ENCODE results near the gene SRRT.
"Not testable (repeated sequence)": the region's sequence is repeated elsewhere in the genome, so short reads cannot be mapped to it uniquely, and the experiment has no call there.

Gene SRRT

DNA sequence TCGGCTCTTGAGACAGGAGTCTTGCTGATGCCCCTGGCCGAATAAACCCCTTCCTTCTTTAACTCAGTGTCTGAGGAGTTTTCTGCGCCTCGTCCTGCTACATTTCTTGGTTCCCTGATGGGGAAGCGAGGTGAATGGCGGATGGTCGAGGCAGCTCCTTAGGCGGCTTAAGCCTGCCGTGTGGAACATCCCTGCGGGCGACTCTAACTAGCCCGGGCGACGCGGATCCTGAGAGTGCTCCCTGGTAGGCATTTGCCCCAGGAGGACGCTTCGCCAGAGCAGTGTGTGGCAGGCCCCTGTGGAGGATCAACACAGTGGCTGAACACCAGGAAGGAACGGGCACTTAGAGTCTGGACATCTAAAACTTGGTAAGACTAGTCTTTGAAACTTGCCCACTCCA, 35.5 kb upstream of the SRRT start:
- Histone ChIP-seq H3K9me3 (ENCODE audit: low read length) (no peaks in the 10 kb centered on the region), H3K27me3 (ENCODE audit: insufficient read depth, low read length) (no peaks in the 10 kb centered on the region), H3K4me1 (ENCODE audit: insufficient read depth, low read length) (peaks cover 18% of the 10 kb centered on the region), H3K36me3 (ENCODE audit: insufficient read depth, low read length) (no peaks in the 10 kb centered on the region), H2AFZ (ENCODE audit: low read depth, low read length) (no peak overlapping the region), H3K4me3 (ENCODE audit: low read length) (no peak overlapping the region)

DNA sequence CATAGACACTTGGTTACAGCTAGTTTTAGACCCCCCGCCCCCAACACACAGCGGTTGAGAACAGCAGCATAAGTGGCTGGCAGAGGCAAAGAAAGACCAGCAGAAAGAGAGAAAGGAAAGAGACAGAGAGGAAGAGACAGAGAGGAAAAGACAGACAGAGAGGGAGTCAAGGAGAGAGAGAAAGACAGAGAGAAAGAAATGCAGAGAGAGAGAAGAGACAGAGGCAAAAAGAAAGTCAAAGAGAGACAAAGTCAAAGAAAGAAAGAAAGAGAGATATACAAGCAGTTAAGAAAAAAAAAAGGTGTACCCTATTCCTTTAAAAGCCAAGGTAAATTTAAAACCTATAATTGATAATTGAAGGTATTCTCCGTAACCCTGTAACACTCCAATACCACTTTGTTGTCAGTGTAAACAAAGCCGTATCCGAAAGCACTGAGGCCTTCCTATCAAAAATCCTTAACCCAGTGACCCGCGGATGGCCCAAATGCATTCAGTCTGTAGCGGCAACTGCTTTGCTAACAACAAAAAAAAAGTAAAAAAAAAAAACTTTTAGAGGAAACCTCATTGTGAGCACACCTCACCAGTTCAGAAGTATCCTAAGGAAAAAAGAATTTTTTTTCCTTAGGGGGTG, 34.3 kb upstream of the SRRT start:
- peaks cover 18% of the 10 kb centered on the region for H3K4me1 ChIP-seq (ENCODE audit: insufficient read depth, low read length)
- H3K36me3 ChIP-seq (ENCODE audit: insufficient read depth, low read length), result no peaks in the 10 kb centered on the region
- H3K27me3 ChIP-seq (ENCODE audit: insufficient read depth, low read length), result no peaks in the 10 kb centered on the region
- H3K9me3 ChIP-seq (ENCODE audit: low read length), result no peaks in the 10 kb centered on the region
- no peak overlapping the region for H2AFZ ChIP-seq (ENCODE audit: low read depth, low read length)
- peak overlapping the region; percentile 27 for H3K4me3 ChIP-seq (ENCODE audit: low read length)

DNA sequence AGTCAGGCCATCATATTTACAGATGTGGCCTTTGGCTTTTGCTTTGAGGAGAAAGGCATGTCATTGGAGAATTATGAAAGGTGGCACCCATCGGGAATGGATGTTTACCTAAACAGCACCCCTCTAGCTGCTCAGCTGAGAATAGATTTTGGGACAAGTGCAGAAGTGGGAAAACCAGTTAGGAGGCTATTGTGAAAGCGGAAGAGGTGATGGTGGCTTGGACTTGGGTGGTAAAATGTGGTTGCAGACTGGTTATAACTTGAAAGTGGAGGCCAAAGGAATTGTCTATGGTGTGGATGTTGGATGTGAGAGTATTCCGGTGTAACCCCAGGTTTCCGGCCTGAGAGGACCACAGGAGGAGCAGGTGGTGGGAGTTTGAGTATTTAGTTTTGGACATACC, 27.5 kb upstream of the SRRT start:
- Histone ChIP-seq H2AFZ (ENCODE audit: low read depth, low read length) (no peak overlapping the region), H3K4me1 (ENCODE audit: insufficient read depth, low read length) (no peaks in the 10 kb centered on the region), H3K36me3 (ENCODE audit: insufficient read depth, low read length) (no peaks in the 10 kb centered on the region), H3K9me3 (ENCODE audit: low read length) (no peaks in the 10 kb centered on the region), H3K4me3 (ENCODE audit: low read length) (no peak overlapping the region), H3K27me3 (ENCODE audit: insufficient read depth, low read length) (no peaks in the 10 kb centered on the region)

DNA sequence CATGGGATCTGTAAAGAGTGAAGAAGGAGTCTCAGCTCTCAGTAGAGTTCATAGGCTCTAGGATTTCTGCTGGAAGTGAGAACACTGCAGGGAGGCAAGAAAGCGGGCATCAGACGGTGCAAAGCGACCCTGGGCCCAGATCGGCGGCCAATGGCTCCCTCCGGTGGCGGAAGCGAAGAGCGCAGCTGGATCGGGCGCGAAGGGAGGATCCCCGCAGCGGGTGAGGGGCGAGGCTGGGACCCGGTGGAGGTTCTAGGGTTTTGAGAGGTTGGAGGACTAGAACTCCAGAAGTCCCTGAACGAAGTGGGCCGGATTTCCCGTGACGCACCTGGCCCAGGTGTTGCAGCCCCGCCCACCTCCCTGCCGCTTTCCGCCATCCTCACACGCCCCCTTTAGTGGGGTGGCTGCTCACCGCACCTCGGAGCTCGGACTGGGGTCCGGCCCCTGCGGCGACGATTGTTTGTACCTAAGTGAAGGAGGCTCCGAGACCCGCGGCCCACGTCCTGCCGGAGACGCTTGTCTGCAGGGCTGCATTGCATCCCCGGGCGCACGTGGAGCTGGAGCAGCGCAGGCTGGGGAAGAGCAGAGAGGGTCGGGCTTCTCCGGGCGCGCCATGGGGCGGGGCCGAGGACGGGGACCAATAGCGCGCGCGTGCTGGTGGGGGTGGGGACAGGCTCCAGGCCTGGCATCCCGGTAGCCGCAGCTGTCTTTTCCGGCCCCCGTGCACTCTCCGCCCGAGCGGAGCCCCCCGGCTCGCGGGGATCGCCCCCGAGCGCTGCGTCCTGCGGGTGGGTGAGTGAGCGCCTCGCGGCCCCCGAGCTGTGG, 22.6 kb upstream of the SRRT start, which contains the start of gene SLC12A9:
TSS of gene SLC12A9 (plus strand) at position 666 of the 825 bp plus-strand sequence. CDS start 1,485 bp downstream, outside the sequence.
- no peaks in the 10 kb centered on the region for H3K36me3 ChIP-seq (ENCODE audit: insufficient read depth, low read length)
- H3K27me3 ChIP-seq (ENCODE audit: insufficient read depth, low read length), result no peaks in the 10 kb centered on the region
- H2AFZ ChIP-seq (ENCODE audit: low read depth, low read length), result peak within 1 kb of the TSS; percentile 97
- no peaks in the 10 kb centered on the region for H3K9me3 ChIP-seq (ENCODE audit: low read length)
- peaks cover 6% of the 10 kb centered on the region for H3K4me1 ChIP-seq (ENCODE audit: insufficient read depth, low read length)
- peak within 1 kb of the TSS; percentile 91 for H3K4me3 ChIP-seq (ENCODE audit: low read length)

DNA sequence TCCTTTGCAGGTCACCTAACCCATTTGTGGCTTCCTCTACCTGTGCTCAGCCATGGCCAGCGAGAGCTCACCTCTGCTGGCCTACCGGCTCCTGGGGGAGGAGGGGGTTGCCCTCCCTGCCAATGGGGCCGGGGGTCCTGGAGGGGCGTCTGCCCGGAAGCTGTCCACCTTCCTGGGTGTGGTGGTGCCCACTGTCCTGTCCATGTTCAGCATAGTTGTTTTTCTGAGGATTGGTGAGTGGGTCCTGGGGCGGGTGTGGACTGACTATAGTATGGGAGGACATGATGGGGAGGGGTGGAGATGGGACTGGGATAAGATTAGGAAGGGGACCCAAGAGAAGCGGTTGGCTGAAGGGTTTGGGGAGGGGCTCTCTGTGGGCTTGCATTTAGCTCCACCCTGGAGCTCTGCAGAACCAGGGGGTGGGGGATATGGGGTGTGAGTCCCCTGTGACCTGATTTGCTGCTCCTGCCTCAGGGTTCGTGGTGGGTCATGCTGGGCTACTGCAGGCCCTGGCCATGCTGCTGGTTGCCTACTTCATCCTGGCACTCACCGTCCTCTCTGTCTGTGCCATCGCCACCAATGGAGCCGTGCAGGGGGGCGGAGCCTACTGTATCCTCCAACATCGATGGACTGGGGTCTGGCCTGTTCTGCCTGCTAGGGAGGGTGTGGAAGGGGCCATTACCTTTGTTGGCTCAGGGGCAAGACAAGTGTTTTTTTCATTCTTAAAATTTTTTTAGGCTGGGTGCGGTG, 20.6 kb upstream of the SRRT start:
- Histone ChIP-seq H3K27me3 (ENCODE audit: insufficient read depth, low read length) (no peaks in the 10 kb centered on the region), H2AFZ (ENCODE audit: low read depth, low read length) (no peak overlapping the region), H3K4me3 (ENCODE audit: low read length) (no peak overlapping the region), H3K36me3 (ENCODE audit: insufficient read depth, low read length) (no peaks in the 10 kb centered on the region), H3K4me1 (ENCODE audit: insufficient read depth, low read length) (peaks cover 6% of the 10 kb centered on the region), H3K9me3 (ENCODE audit: low read length) (no peaks in the 10 kb centered on the region)

DNA sequence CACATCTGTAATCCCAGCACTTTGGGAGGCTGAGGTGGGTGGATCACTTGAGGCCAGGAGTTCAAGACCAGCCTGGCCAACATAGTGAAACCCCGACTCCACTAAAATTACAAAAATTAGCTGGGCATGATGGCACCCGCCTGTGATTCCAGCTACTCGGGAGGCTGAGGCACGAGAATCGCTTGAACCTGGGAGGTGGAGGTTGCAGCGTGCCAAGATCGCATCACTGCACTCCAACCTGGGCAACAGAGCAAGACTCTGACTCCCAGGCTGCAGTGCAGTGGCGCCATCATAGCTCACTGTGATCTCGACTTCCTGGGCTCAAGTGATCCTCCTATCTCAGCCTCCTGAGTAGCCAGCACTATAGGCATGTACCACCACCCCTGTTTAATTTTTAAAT, 20.0 kb upstream of the SRRT start:
- not testable (repeated sequence) for H3K4me3 ChIP-seq (ENCODE audit: low read length); H3K36me3 ChIP-seq (ENCODE audit: insufficient read depth, low read length); H3K4me1 ChIP-seq (ENCODE audit: insufficient read depth, low read length); H3K9me3 ChIP-seq (ENCODE audit: low read length); H3K27me3 ChIP-seq (ENCODE audit: insufficient read depth, low read length); H2AFZ ChIP-seq (ENCODE audit: low read depth, low read length)

DNA sequence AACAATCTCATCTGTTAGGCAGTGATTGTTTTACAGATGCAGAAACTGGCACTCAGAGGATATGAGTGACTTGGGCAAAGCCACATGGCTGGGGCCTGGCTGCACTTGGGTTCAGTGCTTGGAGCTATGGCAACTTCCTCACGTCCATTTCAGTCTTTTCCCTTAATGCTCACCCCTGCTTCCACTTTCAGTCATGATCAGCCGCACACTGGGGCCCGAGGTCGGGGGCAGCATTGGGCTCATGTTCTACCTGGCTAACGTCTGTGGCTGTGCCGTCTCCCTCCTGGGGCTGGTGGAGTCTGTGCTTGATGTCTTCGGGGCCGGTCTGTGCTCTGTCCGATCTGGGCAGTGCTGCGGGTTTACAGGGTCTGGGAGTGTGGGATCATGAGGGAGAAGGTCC, 19.4 kb upstream of the SRRT start:
- Histone ChIP-seq H3K9me3 (ENCODE audit: low read length) (no peaks in the 10 kb centered on the region), H3K36me3 (ENCODE audit: insufficient read depth, low read length) (peaks cover 4% of the 10 kb centered on the region), H2AFZ (ENCODE audit: low read depth, low read length) (no peak overlapping the region), H3K4me1 (ENCODE audit: insufficient read depth, low read length) (peaks cover 6% of the 10 kb centered on the region), H3K27me3 (ENCODE audit: insufficient read depth, low read length) (no peaks in the 10 kb centered on the region), H3K4me3 (ENCODE audit: low read length) (no peak overlapping the region)

DNA sequence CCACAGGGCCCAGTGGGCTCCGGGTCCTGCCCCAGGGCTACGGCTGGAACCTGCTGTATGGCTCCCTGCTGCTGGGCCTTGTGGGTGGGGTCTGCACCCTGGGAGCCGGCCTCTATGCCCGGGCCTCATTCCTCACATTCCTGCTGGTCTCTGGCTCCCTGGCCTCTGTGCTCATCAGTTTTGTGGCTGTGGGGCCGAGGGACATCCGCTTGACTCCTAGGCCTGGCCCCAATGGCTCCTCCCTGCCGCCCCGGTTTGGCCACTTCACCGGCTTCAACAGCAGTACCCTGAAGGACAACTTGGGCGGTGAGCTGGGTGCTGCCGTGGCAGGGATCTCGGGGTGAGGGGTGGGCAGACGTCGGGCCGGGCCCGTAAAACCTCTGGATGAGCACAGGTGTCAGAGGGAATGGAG, 18.0 kb upstream of the SRRT start:
- H3K27me3 ChIP-seq (ENCODE audit: insufficient read depth, low read length), result no peaks in the 10 kb centered on the region
- no peak overlapping the region for H3K4me3 ChIP-seq (ENCODE audit: low read length)
- no peaks in the 10 kb centered on the region for H3K9me3 ChIP-seq (ENCODE audit: low read length)
- peaks cover 6% of the 10 kb centered on the region for H3K4me1 ChIP-seq (ENCODE audit: insufficient read depth, low read length)
- peaks cover 12% of the 10 kb centered on the region for H3K36me3 ChIP-seq (ENCODE audit: insufficient read depth, low read length)
- H2AFZ ChIP-seq (ENCODE audit: low read depth, low read length), result no peak overlapping the region

DNA sequence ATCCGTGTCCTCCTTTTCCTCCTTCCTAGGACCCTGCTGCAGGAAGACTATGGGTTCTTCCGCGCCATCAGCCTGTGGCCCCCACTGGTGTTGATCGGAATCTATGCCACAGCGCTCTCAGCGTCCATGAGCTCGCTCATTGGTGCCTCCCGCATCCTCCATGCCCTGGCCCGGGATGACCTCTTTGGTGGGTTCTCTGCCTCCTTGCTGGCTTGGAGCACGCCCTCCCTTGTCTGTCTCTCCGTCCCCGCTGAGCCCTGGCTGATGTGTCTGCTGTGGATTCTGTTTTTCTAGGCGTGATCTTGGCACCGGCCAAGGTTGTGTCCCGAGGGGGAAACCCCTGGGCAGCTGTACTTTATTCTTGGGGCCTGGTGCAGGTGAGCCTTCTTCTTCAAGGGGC, 15.0 kb upstream of the SRRT start:
- Histone ChIP-seq H3K4me1 (ENCODE audit: insufficient read depth, low read length) (no peaks in the 10 kb centered on the region), H3K9me3 (ENCODE audit: low read length) (no peaks in the 10 kb centered on the region), H3K36me3 (ENCODE audit: insufficient read depth, low read length) (peaks cover 15% of the 10 kb centered on the region), H3K27me3 (ENCODE audit: insufficient read depth, low read length) (no peaks in the 10 kb centered on the region), H3K4me3 (ENCODE audit: low read length) (no peak overlapping the region), H2AFZ (ENCODE audit: low read depth, low read length) (no peak overlapping the region)

DNA sequence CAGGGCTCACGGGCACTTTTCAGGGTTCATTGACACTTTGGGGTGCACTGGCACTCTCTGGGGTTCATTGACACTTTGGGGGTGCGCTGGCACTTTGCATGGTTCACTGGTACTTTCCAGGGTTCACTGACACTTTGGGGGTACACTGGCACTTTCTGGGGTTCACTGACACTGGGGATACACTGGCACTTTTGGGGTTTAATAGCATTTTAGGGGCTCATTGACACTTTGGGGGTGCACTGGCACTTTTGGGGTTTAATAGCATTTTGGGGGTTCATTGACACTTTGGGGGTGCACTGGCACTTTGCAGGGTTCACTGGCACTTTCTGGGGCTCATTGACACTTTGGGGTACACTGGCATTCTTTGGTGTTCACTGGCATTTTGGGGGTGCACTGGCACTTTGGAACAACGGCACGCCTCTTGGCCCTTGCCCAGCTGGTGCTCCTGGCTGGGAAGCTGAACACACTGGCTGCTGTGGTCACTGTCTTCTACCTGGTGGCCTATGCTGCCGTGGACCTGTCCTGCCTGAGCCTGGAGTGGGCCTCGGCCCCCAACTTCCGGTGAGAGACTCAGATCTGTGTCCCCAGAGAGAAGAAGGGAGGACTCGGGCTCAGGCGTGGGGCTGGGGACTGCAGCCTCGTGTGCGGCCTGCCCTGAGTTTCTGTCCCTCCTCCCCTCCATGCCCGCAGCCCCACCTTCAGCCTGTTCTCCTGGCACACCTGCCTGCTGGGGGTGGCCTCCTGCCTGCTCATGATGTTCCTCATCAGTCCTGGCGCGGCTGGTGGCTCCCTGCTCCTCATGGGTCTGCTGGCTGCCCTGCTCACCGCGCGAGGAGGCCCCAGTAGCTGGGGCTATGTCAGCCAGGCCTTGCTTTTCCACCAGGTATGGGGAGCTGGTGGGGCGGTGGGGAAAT, 13.9 kb upstream of the SRRT start:
- no peak overlapping the region for H2AFZ ChIP-seq (ENCODE audit: low read depth, low read length)
- H3K4me1 ChIP-seq (ENCODE audit: insufficient read depth, low read length), result no peaks in the 10 kb centered on the region
- peaks cover 15% of the 10 kb centered on the region for H3K36me3 ChIP-seq (ENCODE audit: insufficient read depth, low read length)
- H3K27me3 ChIP-seq (ENCODE audit: insufficient read depth, low read length), result no peaks in the 10 kb centered on the region
- no peaks in the 10 kb centered on the region for H3K9me3 ChIP-seq (ENCODE audit: low read length)
- no peak overlapping the region for H3K4me3 ChIP-seq (ENCODE audit: low read length)

DNA sequence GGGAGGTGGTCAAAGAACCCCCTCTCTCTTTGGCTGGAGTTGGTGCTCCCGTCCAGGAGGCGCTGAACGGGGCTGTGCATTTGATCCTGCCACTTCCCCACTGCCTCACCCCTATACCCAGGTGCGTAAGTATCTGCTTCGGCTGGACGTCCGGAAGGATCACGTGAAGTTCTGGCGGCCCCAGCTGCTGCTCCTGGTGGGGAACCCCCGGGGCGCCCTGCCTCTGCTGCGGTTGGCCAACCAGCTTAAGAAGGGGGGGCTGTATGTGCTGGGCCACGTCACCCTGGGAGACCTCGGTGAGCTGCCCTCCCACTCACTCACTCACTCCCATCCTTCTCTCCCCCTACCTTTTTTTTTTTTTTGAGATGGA, 13.3 kb upstream of the SRRT start:
- Histone ChIP-seq H3K4me3 (ENCODE audit: low read length) (no peak overlapping the region), H2AFZ (ENCODE audit: low read depth, low read length) (no peak overlapping the region), H3K4me1 (ENCODE audit: insufficient read depth, low read length) (peaks cover 3% of the 10 kb centered on the region), H3K27me3 (ENCODE audit: insufficient read depth, low read length) (no peaks in the 10 kb centered on the region), H3K36me3 (ENCODE audit: insufficient read depth, low read length) (peaks cover 15% of the 10 kb centered on the region), H3K9me3 (ENCODE audit: low read length) (no peaks in the 10 kb centered on the region)

DNA sequence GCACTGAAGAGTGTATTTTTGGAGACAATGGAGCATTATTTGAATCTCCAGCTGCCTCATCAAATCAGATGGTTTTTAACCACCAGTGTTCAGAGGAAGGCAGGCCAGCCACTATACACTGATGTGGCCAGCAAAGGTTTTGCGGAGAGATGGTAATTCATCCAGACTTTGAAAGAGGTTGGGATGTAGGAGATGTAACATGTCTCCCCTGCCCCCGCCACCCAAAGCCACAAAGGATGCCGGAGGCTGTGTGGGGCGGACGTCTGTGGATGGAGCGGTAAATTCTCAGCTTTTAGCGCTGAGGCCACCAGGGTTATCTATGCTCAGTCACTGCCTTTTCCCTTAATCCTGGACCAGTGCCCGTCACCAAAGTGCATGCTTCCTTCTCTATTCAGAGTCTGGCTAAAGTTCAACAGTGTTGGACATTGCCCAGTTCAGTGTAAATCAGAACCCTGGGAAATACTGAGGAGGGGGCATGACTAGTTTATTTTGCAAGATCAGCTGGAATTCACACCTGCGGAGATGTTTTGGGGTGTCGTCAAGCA, 11.4 kb upstream of the SRRT start:
- Histone ChIP-seq H3K4me3 (ENCODE audit: low read length) (no peak overlapping the region), H3K36me3 (ENCODE audit: insufficient read depth, low read length) (peaks cover 15% of the 10 kb centered on the region), H3K27me3 (ENCODE audit: insufficient read depth, low read length) (no peaks in the 10 kb centered on the region), H3K9me3 (ENCODE audit: low read length) (no peaks in the 10 kb centered on the region), H2AFZ (ENCODE audit: low read depth, low read length) (no peak overlapping the region), H3K4me1 (ENCODE audit: insufficient read depth, low read length) (peaks cover 13% of the 10 kb centered on the region)
